ENCODE results near the gene PCSK4.

Gene PCSK4

GRCh38 chr19:1452802-1453524 lies 37.2 kb downstream of the PCSK4 start:
- DNase-seq: no peak

- no peak for DNase-seq
Measured at GRCh38 chr19:1451916-1452801, 38.0 kb downstream of the PCSK4 start.

- DNase-seq: no peak
Measured at GRCh38 chr19:1450735-1451731, 39.1 kb downstream of the PCSK4 start.

DNA sequence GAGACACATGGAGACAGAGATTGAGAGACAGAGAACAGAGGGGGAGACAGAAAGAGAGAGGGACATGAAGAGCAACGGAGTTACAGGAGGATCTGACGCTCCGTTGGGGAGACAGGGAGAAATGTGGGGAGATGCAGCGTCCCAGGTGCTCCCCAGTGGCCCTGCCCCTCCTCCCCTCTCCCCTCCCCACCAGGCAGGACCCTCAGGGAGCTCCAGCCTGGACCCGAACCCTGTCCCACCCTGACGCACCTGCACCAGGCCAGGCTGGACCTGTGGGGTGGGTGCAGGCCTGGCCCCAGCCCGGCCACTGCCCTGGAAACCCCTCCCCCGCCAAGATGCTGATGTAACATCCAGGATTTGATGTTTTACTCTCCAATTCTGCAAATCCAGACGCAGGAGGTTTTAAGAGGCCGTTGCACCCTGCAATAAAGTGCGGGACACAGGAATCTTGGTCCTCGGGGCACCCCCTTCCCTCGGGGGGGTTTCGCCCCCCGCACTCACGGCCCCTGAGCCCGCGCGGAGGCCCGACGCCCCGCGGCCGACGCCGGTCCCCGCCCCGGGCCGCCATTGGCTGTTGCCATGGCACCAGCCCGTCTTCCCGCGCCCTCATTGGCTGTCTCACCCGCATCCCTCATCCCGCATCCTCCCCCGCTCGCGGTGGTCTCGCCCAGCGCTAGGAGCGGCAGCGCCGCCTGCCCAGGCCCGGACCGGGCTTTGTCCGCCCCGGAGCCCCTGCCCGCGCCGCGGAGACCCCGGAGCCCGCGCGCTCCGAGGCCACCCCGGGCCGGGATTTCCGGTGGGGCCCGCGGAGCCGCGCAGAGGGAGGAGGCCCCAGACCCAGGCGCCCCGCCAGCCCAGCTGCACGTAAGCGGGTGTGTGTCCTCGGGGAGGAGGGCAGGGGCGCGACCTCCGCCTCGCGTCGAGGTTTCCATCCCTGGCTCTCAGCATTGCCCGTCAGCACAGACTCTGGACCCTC lies 40.4 kb downstream of the PCSK4 start, which contains the start of gene APC2:
TSS of gene APC2 (plus strand) at position 655 of the 976 bp plus-strand sequence. CDS start 2,881 bp downstream, outside the sequence.
- DNase-seq: peak; percentile 64

- no peak for DNase-seq
Measured at GRCh38 chr19:1447944-1448343, 42.2 kb downstream of the PCSK4 start.

DNA sequence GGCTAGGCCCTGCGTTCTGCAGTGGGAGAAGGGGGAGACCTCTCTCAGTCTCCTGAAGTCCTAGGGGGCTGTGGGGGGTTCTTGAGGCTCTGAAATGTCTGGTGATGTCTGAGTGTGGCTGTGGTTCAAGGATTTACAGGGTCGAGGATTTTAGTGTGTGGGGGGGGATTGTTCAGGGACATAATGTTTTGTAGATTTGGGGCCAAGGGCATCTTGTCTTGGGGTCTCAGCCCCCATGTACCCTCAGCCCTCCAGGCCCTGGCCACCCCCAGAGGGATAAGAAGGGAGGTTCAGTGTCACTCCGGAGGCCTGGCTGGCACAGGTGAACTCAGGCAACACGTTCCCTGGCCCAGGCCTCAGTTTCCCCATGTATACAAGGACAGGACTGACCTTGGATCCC lies 42.6 kb downstream of the PCSK4 start:
- DNase-seq: no peak

GRCh38 chr19:1446713-1447481 lies 43.3 kb downstream of the PCSK4 start:
- DNase-seq: no peak

DNA sequence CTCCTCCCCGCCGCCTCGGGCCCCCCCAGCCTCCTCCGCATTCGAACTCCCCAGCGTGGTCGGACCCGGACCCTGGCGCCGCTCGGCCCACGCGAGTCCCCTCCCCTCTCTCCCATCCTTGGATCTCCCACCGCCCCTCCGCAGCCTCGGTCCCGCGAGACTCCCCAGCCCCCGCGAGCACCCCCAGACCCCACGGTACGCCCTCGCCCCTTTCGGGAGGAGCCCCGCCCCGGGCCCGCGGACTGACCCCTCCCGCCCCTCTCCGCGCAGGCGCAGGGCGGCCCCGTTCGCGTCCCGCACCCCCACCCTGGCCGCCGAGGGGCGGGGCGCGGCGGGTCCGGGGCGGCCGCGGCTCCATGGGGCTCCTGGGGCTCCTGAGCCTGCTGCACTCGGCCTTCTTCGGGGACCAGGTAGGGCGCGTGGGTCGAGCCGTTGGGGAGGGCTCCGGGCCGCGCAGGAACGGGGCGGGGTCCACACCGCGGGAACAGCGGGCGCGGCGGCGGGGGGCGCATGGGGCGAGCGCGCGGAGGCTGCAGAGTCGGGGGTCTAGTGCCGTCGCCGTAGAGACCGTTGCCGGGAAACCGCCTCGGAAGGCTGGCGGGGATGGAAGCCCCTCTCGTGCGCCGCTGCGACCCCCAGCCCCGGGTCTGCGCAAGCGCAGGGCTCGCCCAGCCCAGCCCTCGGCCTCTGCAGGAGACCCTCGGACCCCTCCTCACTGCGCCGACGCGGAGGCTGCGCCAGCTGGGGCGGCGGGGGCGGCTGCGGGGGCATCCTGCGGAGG lies 44.0 kb downstream of the PCSK4 start:
- no peak for DNase-seq

DNA sequence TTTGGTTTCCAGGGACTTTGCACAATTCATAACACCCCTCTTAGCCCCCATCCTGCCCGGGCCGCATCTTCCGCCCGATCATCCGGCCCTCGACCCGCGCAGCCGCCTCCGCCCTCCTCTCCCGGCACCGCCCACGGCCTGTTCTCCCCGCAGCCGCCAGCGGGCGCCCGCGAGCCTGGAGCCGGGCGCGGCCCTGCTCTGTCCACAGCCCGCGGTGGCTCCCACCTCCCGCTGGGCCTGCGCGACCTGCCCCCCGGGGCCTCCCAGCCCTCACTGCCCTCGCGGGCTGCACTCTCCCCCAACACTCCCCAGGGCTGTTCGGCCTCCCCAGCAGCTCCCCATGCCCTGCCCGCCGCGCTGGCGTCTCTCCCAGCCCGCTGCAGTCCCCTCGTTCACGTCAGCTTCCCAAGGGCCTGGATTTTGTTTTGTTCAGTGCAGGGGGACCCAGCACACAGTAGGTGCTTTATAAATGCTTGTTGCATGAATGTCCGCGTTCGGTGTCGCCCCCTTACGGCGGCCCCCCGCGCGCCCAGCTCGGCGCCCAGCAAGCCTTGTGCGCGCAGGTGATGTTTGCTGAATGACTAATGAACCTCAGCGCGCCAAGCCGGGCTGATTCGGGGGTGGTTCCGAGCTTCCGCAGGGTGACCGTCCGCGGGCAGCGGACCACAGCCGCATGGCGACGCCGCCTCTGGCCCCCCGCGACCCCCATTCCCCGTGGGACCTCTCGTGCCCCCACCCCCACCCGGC lies 44.8 kb downstream of the PCSK4 start:
- peak; percentile 31 for DNase-seq

- DNase-seq: no peak
Measured at GRCh38 chr19:1441677-1442438, 48.3 kb downstream of the PCSK4 start.

DNA sequence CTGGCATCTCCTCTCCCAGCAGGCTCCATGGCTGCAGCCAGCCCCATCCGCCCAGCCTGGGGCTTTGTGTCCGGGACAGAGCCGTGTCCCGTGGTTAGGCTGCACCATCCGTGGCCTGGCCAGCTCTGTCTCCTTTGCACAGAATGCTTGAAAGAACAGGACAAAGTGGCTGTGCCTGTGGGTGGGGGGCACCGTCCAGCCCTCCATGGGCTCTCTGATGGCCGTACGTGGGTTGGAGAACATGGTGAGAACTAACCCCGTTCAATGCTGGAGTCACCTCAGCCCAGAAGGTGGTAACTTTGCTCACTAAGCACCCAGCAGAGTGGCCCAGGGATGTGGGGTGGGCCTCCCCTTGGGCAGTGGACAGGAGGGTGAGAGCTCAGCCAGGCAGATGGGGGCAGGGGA lies 49.1 kb downstream of the PCSK4 start:
- DNase-seq: no peak

DNA sequence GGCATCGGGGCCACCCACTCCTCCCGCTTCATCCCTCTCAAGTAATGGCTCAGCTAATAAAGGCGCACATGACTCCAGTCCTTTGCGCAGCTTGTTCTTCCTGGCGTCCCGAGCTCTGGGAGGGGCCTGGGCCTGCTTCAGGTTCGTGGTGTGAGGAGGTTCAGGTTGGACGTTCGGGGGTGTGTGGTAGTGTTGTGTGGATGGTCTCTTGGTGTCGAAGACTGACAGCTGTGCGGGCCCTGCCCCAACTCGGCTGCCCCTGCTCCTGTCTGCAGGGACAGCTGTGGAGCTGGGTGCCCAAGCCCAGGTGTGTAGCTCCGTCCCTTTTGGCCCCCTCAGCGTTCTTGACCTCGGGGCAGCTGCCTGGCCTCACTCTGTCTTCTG lies 49.7 kb downstream of the PCSK4 start:
- no peak for DNase-seq

DNA sequence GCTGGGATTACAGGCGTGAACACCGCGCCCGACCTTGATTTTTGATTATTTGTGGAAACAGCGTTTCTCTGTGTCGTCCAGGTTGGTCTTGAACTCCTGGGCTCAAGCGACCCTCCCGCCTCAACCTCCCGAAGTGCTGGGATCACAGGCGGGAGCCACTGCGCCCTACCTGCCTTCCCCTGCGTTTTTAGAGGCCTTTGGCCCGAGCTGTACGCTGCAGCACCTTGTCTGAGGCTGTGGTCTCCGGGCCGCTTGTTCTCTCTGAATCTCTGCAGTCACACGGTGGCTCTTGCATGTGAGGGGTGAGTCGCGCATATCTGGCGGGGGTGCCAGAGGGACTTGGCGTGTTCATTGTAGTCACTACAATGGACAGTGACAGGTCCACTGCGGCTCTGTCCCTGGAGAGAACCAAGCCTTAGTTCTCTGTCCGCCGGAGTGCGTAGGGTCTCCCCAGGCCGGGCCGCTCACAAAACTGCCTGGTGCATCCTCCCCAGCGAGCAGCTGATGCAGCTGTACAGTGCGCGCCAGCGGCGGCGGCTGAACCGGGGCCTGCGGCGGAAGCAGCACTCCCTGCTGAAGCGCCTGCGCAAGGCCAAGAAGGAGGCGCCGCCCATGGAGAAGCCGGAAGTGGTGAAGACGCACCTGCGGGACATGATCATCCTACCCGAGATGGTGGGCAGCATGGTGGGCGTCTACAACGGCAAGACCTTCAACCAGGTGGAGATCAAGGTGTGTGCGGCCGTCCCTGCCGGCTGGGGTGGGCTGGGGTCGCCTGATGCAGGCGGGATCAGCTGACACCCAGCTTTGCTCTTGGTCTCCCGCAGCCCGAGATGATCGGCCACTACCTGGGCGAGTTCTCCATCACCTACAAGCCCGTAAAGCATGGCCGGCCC lies 50.4 kb downstream of the PCSK4 start:
- DNase-seq: peak; percentile 19

- no peak for DNase-seq
Measured at GRCh38 chr19:1438933-1439354, 51.2 kb downstream of the PCSK4 start.

GRCh38 chr19:1438035-1438932 lies 51.9 kb downstream of the PCSK4 start, which contains the start of gene RPS15:
TSS of gene RPS15 (plus strand) at chr19:1438396. CDS start at chr19:1438426, 30 bp downstream.
- peak; percentile 93 for DNase-seq

DNA sequence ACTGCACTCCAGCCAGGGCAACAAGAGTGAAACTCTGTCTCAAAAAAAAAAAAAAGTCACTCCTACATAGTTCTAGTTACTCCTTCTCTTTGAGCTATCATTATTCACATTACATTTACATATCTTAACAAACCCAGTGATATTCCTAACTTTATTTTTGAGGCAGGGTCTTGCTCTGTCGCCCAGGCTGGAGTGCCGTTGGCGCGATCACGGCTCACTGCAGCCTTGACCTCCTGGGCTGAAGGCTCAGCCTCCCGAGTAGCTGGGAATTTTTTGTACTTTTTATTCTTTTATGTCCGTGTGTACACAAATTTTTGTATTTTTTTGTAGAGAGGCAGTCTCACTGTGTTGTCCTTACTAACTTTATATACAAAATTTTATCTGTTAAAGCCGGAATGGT lies 52.5 kb downstream of the PCSK4 start:
- no peak for DNase-seq

Data from fibroblast of skin of right quadriceps (primary cell).